Measurements from ENCODE around the gene IL18BP.

IL18BP gene

DNA sequence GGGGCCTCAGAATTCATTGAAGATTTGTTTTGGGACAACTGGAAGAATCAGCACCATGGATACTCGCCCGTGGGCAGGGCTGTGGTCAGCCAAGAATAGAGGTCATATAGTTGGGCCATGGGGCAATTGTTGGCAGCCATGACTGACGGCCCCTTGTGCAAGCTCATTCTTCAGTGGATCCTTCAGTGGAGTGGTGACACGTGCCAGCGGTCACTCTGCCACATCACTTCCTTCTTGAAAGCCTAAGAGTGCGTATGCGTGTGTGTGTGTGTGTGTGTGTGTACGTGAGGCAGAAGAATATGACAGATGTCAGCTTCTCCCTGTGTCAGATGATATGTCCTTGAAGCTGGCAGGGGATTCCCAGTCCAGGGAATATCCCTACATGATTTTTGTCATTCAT lies 1.8 kb upstream of the IL18BP start:
- no peak for DNase-seq (ENCODE audit: low read depth)

GRCh38 chr11:71997594-71997993 lies 1.1 kb upstream of the IL18BP start:
- DNase-seq (ENCODE audit: low read depth) = no peak

DNA sequence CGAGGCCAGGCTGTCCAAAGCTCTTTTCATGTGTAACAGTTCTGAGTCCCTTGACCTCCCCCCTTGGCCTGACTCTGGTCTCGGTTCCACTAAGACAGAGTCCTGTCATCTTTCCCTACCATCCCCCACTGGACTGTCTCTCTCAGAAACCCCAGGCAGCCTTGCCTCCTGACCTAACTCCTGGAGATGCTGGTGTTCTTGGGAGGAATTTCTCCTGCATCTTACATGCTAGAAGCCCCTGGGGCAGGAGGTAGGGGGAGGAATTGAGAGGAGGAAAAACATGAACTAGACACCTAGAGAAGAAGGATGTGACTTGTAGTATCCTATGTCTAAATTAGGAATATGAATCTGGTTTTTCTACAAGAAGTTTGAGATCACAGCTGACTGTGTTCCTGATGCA lies 648 bp upstream of the IL18BP start:
- no peak for DNase-seq (ENCODE audit: low read depth)

- no peak for DNase-seq (ENCODE audit: low read depth)
Observed at GRCh38 chr11:71999362-71999761, 653 bp downstream of the IL18BP start.

GRCh38 chr11:71999798-72000197 lies 1.1 kb downstream of the IL18BP start:
- no peak for DNase-seq (ENCODE audit: low read depth)

DNA sequence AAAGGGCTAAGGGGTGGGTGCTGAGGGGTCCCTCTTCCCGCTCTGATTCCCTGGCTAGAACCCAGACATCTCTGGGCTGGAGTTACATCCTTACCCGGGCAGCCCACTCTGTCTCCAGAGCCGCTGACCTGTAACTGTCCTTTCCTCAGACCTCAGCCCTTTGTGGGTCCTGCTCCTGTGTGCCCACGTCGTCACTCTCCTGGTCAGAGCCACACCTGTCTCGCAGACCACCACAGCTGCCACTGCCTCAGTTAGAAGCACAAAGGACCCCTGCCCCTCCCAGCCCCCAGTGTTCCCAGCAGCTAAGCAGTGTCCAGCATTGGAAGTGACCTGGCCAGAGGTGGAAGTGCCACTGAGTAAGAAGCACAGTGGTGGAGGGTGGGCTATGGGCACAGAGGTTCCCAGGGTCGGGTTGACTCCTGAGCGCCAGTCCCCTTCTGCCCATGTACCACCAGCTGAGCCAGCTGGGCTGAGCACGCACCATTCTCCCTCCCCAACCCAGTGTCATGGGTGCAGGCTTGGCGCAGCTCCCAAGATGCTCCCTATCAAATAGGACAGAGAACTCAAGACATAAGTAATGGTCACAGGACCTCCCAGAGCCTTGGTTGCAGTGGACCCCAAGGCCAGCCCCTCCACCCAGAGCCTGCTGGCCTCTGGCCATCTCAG lies 1.6 kb downstream of the IL18BP start:
- DNase-seq (ENCODE audit: low read depth) = no peak

- DNase-seq (ENCODE audit: low read depth) = no peak
Observed at GRCh38 chr11:72001285-72001684, 2.6 kb downstream of the IL18BP start.

- no peak for DNase-seq (ENCODE audit: low read depth)
Observed at GRCh38 chr11:72001834-72002591, 3.3 kb downstream of the IL18BP start.

DNA sequence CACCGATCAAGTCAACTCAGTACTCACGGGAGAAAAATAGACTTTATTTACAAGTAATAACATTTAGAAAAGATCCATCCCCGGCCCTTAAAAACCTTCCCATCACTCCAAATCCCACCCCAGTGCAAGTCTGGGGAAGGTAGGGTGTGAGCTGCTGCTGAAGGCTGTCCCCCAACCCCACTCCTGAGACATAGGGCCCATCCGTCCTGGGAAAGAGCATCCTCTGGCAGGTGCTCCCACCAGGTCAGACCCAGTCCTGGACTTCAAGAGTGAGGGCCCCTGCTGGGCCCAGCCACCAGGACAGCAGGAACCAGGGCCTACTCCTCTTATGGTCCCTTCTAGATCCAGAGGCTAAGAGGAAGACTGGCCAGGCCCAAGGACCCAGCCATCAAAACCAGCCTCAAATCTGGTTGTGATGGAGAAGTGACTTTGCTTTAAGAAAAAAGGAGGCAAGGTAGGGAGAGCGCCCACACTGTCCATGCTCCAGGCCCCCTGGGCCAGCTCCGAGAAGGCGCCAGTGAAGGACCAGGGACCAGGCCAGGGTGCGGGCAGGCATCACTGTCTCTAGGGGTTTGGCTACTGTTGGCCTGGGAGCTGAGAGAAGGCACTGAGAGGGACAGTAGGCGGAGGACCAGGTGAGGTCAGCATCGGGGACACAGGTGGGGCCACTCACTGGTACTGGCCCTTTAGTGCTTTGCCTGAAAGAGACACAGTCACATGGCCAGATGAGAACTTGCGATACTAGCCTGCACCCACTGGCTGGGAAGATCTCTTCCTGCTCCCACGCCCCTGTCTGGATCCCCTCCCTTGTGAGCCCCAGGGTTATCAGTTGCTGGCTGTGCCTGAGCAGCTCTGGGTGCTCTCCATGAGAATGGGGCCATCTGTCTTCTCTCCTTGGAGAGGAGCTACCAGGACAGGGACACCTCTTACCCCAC lies 4.4 kb downstream of the IL18BP start:
- DNase-seq (ENCODE audit: low read depth) = no peak

DNA sequence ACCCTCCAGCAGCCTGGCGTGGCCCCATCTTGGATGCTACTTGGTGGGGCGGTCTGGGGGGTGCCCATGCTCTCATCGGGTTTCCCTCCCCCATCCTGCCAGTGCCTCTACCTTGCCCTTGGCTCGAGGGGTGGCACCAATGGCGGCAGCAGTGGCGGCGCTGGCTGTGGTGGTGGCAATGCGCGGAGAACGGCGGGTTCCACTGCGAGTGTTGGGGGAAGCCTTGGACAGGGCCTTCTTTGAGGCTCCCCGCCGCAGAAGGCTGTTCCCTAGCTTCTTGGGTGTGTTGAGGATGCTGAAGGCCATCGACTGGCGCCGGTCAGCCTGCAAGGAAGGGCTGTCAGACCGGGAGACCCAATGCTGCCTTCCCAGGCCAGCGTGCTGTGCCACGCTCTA lies 5.1 kb downstream of the IL18BP start:
- no peak for DNase-seq (ENCODE audit: low read depth)

GRCh38 chr11:72004515-72005346 lies 6.0 kb downstream of the IL18BP start:
- no peak for DNase-seq (ENCODE audit: low read depth)

DNA sequence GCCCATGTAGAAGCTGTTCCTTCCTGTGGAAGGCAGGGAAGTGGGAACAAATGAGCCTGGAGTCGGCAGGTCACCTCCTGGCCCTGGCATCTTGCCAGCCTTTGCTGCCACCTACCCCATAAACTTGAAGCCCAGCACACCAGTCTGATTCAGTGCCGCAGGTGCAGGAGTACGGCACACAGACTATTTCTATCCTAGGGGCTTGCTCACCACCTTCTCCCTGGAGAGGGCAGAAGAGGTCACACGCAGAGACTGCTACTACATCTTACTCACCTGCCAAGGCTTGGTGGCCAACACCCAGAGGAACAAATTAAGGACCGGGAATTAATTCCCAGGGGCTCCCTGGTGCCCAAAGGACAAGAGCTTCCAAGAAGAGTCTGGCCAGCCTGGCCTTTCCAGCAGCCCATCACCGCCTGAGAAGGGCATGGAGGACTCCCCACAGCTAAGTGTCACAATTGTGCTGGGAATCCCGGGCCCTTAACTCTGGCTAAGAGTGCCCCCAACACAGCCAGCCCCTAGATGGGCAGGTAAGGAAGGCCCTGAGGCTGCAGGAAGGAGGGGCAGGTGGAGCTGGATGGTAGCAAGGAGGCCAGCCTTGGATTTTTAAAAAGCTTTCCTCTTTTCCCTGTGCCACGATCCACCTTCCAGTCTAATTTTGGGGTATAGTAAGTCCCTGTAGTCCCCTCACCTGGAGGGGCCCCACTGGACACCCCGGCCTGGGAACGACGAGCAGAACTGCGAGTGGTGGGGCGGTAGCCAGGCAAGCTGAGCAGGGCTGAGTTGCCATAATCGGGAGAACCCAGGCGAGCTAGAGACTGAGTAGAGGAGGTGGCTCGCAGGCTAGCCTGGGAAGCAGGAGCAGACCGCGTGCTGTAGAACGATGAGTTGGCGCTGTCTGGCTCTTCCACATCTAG lies 6.9 kb downstream of the IL18BP start:
- no peak for DNase-seq (ENCODE audit: low read depth)

DNA sequence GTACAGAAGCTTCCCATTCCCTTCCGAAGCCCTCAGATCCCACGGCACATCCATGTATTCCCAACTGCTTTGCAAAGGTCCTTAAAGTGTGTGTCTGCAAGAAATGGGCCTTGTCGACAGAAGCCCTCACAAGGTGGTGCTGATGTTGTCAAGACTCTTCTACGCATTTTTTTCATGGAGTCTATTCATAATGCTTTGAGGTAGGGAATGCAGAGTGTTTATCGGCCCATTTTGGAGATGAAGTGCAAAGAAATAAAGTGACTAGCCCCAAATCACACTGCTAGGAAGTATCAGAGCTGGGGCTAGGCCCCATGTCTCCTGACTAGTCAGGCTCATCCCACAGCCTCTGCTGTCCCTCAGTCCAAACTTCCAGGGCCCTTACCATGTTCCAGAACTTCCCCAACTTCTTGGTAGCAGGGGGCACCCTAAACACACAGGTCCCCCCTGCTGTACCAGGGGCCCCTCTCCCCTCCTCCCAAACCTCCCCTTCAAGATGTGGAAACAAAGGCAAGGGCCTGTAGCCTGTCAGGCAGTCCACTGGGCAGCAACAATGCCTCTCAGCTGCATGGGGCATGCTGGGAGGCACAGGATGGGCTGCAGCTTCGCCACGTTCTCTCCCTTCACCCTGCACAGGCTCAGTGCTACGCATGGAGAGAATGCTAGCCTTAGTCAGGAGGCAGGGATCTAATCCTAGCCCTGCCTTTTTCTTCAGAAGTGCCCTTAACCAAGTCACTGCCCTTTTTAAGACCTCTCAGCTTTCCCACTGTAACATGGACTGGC lies 7.8 kb downstream of the IL18BP start:
- no peak for DNase-seq (ENCODE audit: low read depth)

GRCh38 chr11:72007089-72007476 lies 8.4 kb downstream of the IL18BP start:
- no peak for DNase-seq (ENCODE audit: low read depth)

GRCh38 chr11:72007587-72007986 lies 8.9 kb downstream of the IL18BP start:
- DNase-seq (ENCODE audit: low read depth) = no peak

DNA sequence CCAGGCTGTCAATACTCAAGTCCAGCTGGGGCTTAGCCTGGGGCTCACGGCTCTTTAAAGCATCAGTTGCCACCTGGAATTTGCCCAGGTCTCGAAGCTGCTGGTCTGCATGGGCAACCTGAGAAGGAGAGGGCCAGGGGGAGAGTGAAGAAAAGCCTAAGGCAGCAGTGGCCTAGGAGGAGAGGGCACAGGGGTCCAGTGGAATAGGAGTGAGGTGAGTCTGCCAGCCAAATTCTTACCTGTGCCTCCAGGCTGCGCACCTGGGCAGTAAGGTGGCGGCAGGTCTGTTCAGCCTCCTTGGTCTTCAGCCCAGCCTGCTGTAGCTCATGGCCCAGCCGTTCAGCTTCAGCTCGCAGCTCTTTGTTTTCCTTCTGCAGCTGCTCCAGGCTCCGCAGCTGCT lies 10.0 kb downstream of the IL18BP start:
- no peak for DNase-seq (ENCODE audit: low read depth)

- DNase-seq (ENCODE audit: low read depth) = no peak
Observed at GRCh38 chr11:72009156-72009555, 10.4 kb downstream of the IL18BP start.

DNA sequence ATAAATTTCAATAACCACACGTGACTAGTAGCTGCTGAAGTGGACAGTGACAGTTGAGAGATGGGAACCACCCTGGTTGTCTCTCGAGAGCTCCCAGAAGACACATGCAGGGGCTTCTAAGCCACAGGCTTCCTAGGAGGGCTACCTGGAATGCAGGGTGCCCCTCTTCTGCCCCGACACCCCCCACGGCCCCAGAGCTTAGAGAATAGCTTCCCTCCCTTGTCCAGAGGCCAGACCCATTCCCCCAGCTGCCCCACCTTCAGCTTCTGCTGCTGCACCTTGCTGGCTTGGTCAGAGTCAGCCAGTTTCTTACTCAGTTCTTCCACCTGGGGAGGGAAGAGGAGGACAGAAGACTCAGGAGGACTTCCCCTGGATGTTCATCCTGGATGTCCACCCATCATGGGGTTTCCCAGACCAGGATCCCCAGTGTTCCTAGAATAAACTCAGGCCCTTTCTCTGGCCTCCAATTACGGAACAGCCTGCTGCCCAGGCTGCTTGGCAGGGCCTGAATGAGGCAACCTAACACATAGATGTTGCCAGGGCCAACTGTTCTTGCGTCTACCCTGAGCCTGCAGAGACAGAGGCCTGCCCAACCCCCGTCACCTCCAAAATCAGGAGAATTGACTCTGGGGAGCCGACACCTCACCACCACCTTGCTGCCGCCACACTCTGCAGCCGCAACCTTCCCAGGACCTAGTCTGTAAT lies 12.0 kb downstream of the IL18BP start:
- no peak for DNase-seq (ENCODE audit: low read depth)

- no peak for DNase-seq (ENCODE audit: low read depth)
Observed at GRCh38 chr11:72012091-72012630, 13.5 kb downstream of the IL18BP start.

Data from stimulated activated CD8-positive, alpha-beta memory T cell treated with anti-CD3 and anti-CD28 coated beads, Interleukin-7, amount 100 ng/mL, for 24 hours (primary cell).